ENCODE results near the gene GNL2. TPM values are rescaled to one million over a fixed set of nuclear protein-coding genes. Genes with fewer than 3 reads are reported as not detected.

GNL2 gene
- total and polyA plus RNA-seq, 4 donors: 14.8 to 29.2 (median 21.3) TPM

DNA sequence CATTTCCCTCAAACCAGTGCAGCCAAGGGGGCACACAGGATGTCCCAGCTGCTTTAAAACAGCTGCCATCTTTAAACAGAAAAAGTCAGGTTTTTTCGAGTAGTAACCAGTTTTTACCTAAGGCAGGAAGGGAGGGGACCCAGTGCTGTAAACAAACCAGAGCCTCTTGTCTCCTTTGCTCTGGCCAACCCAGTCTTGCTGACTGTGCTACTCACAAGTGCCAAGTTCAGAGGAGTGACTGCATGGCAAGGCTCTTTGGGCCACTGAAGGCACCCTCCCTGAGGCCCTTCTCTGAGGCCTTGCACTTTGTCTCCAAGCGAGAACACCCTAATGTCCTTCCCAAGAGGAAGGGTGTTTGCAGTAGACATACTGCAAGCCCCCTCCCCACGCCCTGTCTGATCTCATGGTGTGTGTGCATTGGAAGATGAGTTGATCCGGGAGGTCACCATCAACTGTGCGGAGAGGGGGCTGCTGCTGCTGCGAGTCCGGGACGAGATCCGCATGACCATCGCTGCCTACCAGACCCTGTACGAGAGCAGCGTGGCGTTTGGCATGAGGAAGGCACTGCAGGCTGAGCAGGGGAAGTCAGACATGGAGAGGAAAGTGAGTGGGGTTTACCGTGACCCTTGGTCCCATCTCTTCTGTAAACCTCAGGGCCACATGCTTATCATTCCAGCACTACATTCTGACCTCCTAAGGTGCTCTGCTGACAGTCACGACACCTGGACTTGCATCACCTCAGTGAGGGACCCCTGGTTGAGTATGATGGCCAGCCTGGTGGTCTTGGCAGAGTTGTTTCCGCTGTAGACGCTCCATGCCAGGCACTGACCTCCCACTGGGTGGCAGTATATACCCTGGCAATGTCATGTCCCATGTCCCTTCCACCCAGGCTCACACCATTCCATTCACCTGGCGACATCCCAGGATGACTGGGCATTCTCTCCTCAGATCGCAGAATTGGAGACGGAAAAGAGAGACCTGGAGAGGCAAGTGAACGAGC, 34.3 kb downstream of the GNL2 start:
- H3K4me3 ChIP-seq (ENCODE audit: low read depth in 1 of 3, low read length in 3 of 3): no peak overlapping the region
- DNase-seq (ENCODE audit: low spot score): no peak
- H3K27me3 ChIP-seq (ENCODE audit: control insufficient read depth in 4 of 4, insufficient read depth in 4 of 4, low read length in 3 of 4): no peaks in the 10 kb centered on the region
- no peak overlapping the region for H3K27ac ChIP-seq (ENCODE audit: low read depth in 1 of 2, low read length in 2 of 2)
- peaks cover 0 to 14% (median 7%) of the 10 kb centered on the region in 4 donors for H3K4me1 ChIP-seq (ENCODE audit: control insufficient read depth in 4 of 4, insufficient read depth in 4 of 4, low read length in 3 of 4)
- TF ChIP-seq FOXA2 (IDR thresholded peaks at IDR 0.05) (no peak), JUND (IDR thresholded peaks at IDR 0.05) (no peak), ZBTB33 (IDR thresholded peaks at IDR 0.05) (no peak), NR2F2 (IDR thresholded peaks at IDR 0.05) (no peak), RAD21 (IDR thresholded peaks at IDR 0.05) (peak in 1 of 2 donors; percentile 44), TAF1 (conservative IDR thresholded peaks at IDR 0.05) (no peak), CTCF (IDR thresholded peaks at IDR 0.05; ENCODE audit: low read depth, low read length, missing input control) (peak; percentile 26), HNF4G (IDR thresholded peaks at IDR 0.05) (no peak), SP1 (IDR thresholded peaks at IDR 0.05) (no peak), HNF4A (conservative IDR thresholded peaks at IDR 0.05) (no peak)
- TF ChIP-seq, protein P1, sequence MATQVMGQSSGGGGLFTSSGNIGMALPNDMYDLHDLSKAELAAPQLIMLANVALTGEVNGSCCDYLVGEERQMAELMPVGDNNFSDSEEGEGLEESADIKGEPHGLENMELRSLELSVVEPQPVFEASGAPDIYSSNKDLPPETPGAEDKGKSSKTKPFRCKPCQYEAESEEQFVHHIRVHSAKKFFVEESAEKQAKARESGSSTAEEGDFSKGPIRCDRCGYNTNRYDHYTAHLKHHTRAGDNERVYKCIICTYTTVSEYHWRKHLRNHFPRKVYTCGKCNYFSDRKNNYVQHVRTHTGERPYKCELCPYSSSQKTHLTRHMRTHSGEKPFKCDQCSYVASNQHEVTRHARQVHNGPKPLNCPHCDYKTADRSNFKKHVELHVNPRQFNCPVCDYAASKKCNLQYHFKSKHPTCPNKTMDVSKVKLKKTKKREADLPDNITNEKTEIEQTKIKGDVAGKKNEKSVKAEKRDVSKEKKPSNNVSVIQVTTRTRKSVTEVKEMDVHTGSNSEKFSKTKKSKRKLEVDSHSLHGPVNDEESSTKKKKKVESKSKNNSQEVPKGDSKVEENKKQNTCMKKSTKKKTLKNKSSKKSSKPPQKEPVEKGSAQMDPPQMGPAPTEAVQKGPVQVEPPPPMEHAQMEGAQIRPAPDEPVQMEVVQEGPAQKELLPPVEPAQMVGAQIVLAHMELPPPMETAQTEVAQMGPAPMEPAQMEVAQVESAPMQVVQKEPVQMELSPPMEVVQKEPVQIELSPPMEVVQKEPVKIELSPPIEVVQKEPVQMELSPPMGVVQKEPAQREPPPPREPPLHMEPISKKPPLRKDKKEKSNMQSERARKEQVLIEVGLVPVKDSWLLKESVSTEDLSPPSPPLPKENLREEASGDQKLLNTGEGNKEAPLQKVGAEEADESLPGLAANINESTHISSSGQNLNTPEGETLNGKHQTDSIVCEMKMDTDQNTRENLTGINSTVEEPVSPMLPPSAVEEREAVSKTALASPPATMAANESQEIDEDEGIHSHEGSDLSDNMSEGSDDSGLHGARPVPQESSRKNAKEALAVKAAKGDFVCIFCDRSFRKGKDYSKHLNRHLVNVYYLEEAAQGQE (IDR thresholded peaks at IDR 0.05): no peak
- TF ChIP-seq, protein P2, sequence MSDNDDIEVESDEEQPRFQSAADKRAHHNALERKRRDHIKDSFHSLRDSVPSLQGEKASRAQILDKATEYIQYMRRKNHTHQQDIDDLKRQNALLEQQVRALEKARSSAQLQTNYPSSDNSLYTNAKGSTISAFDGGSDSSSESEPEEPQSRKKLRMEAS (IDR thresholded peaks at IDR 0.05): no peak
- H3K9me3 ChIP-seq (ENCODE audit: control insufficient read depth in 4 of 4, low read length in 3 of 4): no peaks in the 10 kb centered on the region
- whole genome bisulfite sequencing: 95% methylated on average over 21 of the region's 21 CpGs
- H3K36me3 ChIP-seq (ENCODE audit: control insufficient read depth in 4 of 4, insufficient read depth in 3 of 4, low read depth in 1 of 4, low read length in 3 of 4): peaks cover 0 to 24% (median 20%) of the 10 kb centered on the region in 4 donors
- no peak overlapping the region for H3K9ac ChIP-seq (ENCODE audit: low read depth in 1 of 2, low read length in 2 of 2)

All from liver (tissue), 9 donors.